Measurements from ENCODE around the gene DSCAML1.

DSCAML1 gene

DNA sequence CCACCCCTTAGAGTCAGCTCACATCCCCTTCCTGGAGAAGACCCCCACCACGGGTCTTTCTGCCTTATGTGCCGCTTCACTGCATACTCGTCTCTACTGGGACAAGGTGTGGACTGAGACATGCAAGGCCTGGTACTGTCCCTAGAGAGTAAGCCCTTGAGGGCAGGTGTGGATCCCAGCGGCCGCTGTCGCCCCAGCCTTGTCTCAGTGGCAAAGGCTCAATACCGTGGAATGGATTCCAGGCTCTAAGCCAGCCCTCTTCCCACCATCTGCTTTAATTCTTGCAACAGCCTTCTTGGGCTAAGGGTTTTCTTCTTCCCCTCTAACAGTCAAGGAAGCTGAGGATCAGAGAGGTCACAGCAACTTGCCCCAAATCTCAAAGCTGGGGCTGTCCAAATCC, 249.1 kb downstream of the DSCAML1 start:
- no peak overlapping the region for H3K27ac ChIP-seq
- peaks cover 0 to 16% (median 6%) of the 10 kb centered on the region in 10 experiments; a peak in 11 of 20 replicates for H3K4me1 ChIP-seq
- no peaks in the 10 kb centered on the region for H3K36me3 ChIP-seq
- peaks cover 0 to 12% (median 6%) of the 10 kb centered on the region in 11 experiments; a peak in 8 of 22 replicates for H3K9me3 ChIP-seq (replicated peaks in 1 of 11)
- 0 out of 22 replicates have a peak, but pooled peaks cover 0 to 4% (median 0%) of the 10 kb centered on the region in 11 experiments for H4K20me1 ChIP-seq
- H3K4me3 ChIP-seq: no peak overlapping the region
- no peak for TF ChIP-seq Cebpa-rat (IDR thresholded peaks at IDR 0.05)
- no peak overlapping the region for H3K9ac ChIP-seq
- no peaks in the 10 kb centered on the region for H3K27me3 ChIP-seq
- H3K4me2 ChIP-seq: peak overlapping the region in 3 of 11 experiments; percentile 12 to 45 (median 19); a peak in 3 of 22 replicates

DNA sequence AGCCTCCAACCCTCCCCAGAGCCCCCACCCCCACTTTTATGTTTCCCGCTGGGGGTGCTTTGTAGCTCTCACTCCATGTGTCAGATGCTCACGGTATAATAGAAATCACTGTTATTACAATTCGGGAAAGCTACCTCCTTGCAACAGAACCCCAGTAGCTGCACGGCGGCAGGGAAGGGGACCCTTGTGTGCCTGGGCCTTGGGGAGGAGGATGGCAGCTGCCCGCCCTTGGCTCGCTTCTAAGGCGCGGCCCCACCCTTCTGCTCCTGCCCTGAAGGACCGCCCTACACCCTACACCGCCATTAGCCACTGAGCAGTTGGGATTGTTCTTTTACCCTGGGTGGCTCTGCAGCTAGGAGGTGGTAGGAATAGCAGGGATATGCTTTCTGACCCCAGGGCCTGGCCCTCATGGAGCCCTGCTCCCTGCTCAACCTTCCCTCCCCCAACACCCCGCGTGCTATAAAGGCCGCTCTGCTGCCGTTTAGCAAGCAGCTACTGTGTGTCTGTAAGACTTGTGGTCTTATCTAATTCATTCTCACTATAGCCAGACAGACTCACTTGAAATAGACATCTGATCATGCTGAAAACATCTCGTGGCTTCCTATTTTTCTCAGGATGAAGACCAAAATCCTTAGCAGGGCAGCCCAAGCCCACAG, 249.7 kb downstream of the DSCAML1 start:
- no peaks in the 10 kb centered on the region for H3K27me3 ChIP-seq
- H3K27ac ChIP-seq: no peak overlapping the region
- H3K9ac ChIP-seq: no peak overlapping the region
- no peak overlapping the region for H3K4me3 ChIP-seq
- peaks cover 0 to 14% (median 6%) of the 10 kb centered on the region in 11 experiments; a peak in 8 of 22 replicates for H3K9me3 ChIP-seq (replicated peaks in 1 of 11)
- no peaks in the 10 kb centered on the region for H3K36me3 ChIP-seq
- 0 out of 22 replicates have a peak, but pooled peaks cover 0 to 4% (median 0%) of the 10 kb centered on the region in 11 experiments for H4K20me1 ChIP-seq
- peak overlapping the region in 4 of 11 experiments; percentile 7 to 45 (median 16); a peak in 2 of 22 replicates for H3K4me2 ChIP-seq
- H3K4me1 ChIP-seq: peaks cover 0 to 16% (median 6%) of the 10 kb centered on the region in 10 experiments; a peak in 11 of 20 replicates
- no peak for TF ChIP-seq Cebpa-rat (IDR thresholded peaks at IDR 0.05)

DNA sequence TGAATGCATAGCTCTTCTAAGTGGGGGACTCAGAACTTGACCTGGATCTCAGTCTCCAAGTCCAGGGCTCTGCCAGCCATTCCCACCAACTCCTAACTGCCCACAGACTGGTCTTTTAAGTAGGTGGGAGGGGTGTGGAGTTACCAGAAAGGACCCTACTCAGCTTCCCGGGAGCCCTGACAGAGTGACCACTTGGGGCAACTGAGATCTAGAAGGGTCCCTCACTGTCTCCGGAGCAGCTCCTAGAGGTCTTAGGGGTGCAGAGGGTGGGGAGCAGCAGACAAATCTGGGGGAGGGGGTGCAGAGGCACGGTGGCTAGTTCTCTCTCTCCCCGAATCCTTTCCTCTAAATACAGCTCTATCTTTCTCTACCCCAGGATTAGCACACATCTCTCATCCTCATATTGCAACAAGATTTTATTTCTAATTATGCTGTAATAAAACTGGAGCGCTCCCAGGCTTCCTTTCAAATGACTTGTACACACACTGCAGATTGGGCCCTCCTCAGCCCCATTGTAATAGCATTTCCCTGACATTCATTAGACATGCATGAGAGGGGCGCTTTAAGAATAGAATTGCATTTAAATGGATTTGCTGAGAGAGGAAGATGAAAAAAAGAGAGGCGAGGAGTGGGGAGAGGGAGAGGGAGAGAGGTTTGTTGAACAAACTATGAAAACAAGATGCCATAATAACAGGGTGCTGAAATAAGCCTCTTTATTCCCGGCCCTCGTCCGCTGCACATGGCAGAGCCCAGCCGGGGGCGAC, 250.4 kb downstream of the DSCAML1 start:
- Histone ChIP-seq H3K27ac (no peak overlapping the region), H3K36me3 (no peaks in the 10 kb centered on the region), H3K4me2 (no peak overlapping the region), H3K9ac (no peak overlapping the region), H3K4me3 (no peak overlapping the region), H4K20me1 (0 out of 22 replicates have a peak, but pooled peaks cover 0 to 4% (median 0%) of the 10 kb centered on the region in 11 experiments), H3K27me3 (no peaks in the 10 kb centered on the region), H3K9me3 (replicated peaks in 1 of 11) (peaks cover 0 to 14% (median 6%) of the 10 kb centered on the region in 11 experiments; a peak in 8 of 22 replicates), H3K4me1 (peaks cover 0 to 16% (median 6%) of the 10 kb centered on the region in 10 experiments; a peak in 11 of 20 replicates)
- no peak for TF ChIP-seq Cebpa-rat (IDR thresholded peaks at IDR 0.05)

DNA sequence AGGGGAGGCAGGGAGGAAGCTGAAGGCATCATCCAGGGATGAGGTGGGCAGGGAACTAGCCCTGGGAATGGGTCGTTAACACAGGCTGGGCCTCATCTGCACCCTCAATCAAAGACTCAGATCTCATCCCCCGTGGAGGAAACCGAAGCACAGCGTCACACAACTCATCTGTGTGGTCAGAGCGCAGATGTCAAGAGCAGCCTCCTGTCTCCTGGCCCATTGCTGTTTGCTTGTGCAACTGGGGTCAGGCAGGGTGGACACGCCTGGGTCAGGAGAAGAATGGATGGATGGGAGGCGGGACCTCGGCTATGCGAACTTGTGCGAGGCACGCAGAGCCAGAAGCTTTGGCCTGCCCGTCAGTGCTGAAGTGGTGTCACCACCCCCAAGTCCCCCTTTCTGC, 251.3 kb downstream of the DSCAML1 start:
- Histone ChIP-seq H3K27me3 (no peaks in the 10 kb centered on the region), H3K4me2 (no peak overlapping the region), H3K4me3 (no peak overlapping the region), H3K36me3 (no peaks in the 10 kb centered on the region), H3K4me1 (peaks cover 0 to 16% (median 6%) of the 10 kb centered on the region in 10 experiments; a peak in 11 of 20 replicates), H3K9ac (no peak overlapping the region), H3K27ac (no peak overlapping the region), H4K20me1 (0 out of 22 replicates have a peak, but pooled peaks cover 0 to 4% (median 0%) of the 10 kb centered on the region in 11 experiments), H3K9me3 (replicated peaks in 1 of 11) (peaks cover 0 to 14% (median 6%) of the 10 kb centered on the region in 11 experiments; a peak in 8 of 22 replicates)
- no peak for TF ChIP-seq Cebpa-rat (IDR thresholded peaks at IDR 0.05)

DNA sequence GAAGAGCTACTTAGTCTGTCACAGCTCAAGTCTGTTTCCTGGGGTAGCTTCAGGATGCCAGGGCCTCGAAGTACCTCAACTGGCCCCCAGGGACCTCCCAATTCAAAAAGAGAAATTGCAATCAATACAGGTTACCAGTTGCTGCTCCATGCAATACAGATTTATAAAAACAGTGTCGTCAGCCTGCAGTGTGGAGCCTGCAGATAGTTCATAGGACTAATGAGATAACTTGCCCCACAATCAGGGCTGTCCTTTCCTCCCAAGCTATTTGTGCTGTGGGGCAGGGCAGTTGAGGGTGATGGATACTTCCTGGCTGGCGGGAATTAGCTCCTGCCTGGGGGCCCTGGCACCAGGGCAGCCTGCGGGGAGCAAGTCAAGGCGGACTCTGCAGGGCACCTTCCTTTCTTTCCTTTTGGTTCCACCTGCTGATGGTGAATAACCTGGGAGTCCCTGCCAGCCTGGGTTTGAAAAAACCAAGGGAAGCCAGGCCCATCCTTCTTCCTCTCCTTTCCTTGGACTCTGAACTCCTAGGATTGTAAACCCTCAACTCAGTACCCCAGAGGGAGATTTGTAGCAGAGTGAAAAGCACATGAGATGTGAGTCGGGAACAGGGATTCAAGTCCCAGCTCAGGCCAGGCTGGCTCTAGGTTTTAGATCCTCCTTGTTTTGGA, 252.8 kb downstream of the DSCAML1 start:
- Histone ChIP-seq H3K36me3 (no peaks in the 10 kb centered on the region), H3K4me2 (peak overlapping the region in 6 of 11 experiments; percentile 15 to 53 (median 30); a peak in 10 of 22 replicates), H3K4me3 (no peak overlapping the region), H3K27me3 (no peaks in the 10 kb centered on the region), H3K9ac (no peak overlapping the region), H3K9me3 (replicated peaks in 1 of 11) (peaks cover 0 to 14% (median 6%) of the 10 kb centered on the region in 11 experiments; a peak in 8 of 22 replicates), H3K27ac (no peak overlapping the region), H3K4me1 (peaks cover 0 to 16% (median 6%) of the 10 kb centered on the region in 10 experiments; a peak in 11 of 20 replicates), H4K20me1 (0 out of 22 replicates have a peak, but pooled peaks cover 0 to 4% (median 0%) of the 10 kb centered on the region in 11 experiments)
- no peak for TF ChIP-seq Cebpa-rat (IDR thresholded peaks at IDR 0.05)

DNA sequence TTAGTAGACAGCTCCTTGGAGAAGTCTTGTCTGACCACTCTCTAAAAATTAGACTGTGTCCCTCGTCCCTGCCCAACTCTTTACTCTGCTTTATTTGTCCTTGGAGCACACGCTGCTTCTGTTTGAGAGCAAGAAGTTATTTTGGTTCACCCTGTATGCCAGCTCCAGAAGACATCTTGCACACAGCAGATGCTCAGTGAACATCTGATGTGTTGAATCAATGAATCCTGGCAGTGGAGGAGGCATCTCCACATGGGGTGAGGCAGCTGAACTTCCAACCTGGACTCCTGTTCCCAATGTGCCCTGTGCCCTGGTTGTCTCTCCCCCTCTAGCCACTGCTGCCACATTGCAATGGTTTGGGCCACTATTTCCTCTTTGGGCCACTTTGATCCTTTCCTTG, 255.8 kb downstream of the DSCAML1 start:
- peaks cover 0 to 14% (median 6%) of the 10 kb centered on the region in 11 experiments; a peak in 8 of 22 replicates for H3K9me3 ChIP-seq (replicated peaks in 1 of 11)
- H3K9ac ChIP-seq: no peak overlapping the region
- H3K27me3 ChIP-seq: no peaks in the 10 kb centered on the region
- no peaks in the 10 kb centered on the region for H3K36me3 ChIP-seq
- H3K4me2 ChIP-seq: no peak overlapping the region
- H3K27ac ChIP-seq: no peak overlapping the region
- TF ChIP-seq Cebpa-rat (IDR thresholded peaks at IDR 0.05): no peak
- H3K4me3 ChIP-seq: no peak overlapping the region
- 0 out of 22 replicates have a peak, but pooled peaks cover 0 to 4% (median 0%) of the 10 kb centered on the region in 11 experiments for H4K20me1 ChIP-seq
- H3K4me1 ChIP-seq: peaks cover 0 to 10% (median 6%) of the 10 kb centered on the region in 10 experiments; a peak in 10 of 20 replicates

DNA sequence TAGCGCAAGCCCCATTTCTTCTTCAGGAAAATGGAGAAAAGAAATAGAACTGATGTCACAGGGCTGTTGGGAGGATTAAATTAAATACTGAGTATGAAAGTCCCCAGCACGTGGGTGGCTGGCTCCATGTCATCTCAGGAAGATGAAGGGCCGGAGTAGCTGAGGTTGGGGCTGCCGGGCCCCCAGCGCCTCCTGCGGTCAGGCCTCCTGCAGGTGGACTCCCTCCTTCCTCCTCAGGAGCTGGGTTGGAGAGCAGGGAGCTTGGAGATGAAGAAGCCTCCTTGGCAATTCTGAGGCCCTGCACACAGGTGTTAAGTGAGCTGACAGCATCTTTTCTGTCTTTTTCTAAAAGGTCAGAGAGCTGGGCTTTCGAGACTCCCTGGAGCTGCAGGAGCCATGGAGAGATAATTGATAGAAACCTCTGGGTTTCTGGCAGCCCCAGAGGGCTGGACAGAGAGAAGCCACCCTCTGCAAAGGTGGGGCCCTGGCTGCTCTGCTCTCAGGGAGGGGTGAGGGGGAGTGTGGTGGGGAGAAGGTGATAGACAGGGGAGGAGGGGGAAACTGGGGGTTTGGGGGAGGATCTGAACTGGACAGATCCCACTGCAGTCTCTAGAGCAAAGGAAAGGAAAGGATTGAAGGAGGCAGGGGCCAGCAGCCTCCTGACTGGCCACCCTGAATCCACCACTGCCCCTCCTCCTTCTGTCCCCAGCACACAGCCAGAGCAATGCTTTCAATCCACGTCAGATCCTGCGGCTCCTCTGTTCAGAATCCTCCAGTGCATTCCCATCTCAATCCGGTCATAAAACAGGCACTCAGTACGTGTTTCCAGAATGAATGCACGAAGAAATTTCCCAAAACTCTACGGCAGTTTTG, 258.5 kb downstream of the DSCAML1 start:
- H3K4me1 ChIP-seq: peaks cover 0 to 8% (median 0%) of the 10 kb centered on the region in 10 experiments; a peak in 2 of 20 replicates
- no peak overlapping the region for H3K4me3 ChIP-seq
- H3K27me3 ChIP-seq: no peaks in the 10 kb centered on the region
- H4K20me1 ChIP-seq: no peaks in the 10 kb centered on the region
- H3K9me3 ChIP-seq (replicated peaks in 1 of 11): peaks cover 0 to 9% (median 4%) of the 10 kb centered on the region in 11 experiments; a peak in 8 of 22 replicates
- TF ChIP-seq Cebpa-rat (IDR thresholded peaks at IDR 0.05): no peak
- no peak overlapping the region for H3K4me2 ChIP-seq
- no peaks in the 10 kb centered on the region for H3K36me3 ChIP-seq
- H3K9ac ChIP-seq: no peak overlapping the region
- no peak overlapping the region for H3K27ac ChIP-seq
